ENCODE measurements around the gene TMPRSS2. TPM values are rescaled to one million over a fixed set of nuclear protein-coding genes. Genes with fewer than 3 reads are reported as not detected.

TMPRSS2 gene
- total RNA-seq, 1 donor from 2014 or later = 0.99 TPM

GRCh38 chr21:41447356-41447755 lies 60.6 kb downstream of the TMPRSS2 start:
- Histone ChIP-seq H3K27me3 (no peaks in the 10 kb centered on the region), H4K20me1 (ENCODE audit: low read depth) (no peaks in the 10 kb centered on the region), H2AFZ (replicated peaks) (no peak overlapping the region), H3K4me3 (no peak overlapping the region), H3K9me3 (ENCODE audit: low read depth) (no peaks in the 10 kb centered on the region), H3K4me2 (no peak overlapping the region), H3K9ac (no peak overlapping the region), H3K27ac (no peak overlapping the region), H3K4me1 (no peaks in the 10 kb centered on the region), H3K79me2 (ENCODE audit: low read depth) (no peaks in the 10 kb centered on the region), H3K36me3 (no peaks in the 10 kb centered on the region), H3F3A (ENCODE audit: low read depth) (no peaks in the 10 kb centered on the region)
- peaks cover 2% of the 10 kb centered on the region for H3K27me3 Mint-ChIP-seq (ENCODE audit: insufficient read depth, low read depth)
- H3K4me3 Mint-ChIP-seq = no peak overlapping the region
- no peak overlapping the region for H3K27ac Mint-ChIP-seq
- H3K4me1 Mint-ChIP-seq = no peaks in the 10 kb centered on the region
- TF ChIP-seq EZH2 (IDR thresholded peaks at IDR 0.05) (no peak), EZH2phosphoT487 (IDR thresholded peaks at IDR 0.05) (no peak)
- H3K9me3 Mint-ChIP-seq = no peaks in the 10 kb centered on the region
- no peak for DNase-seq (ENCODE audit: low spot score)
- H3K36me3 Mint-ChIP-seq = no peaks in the 10 kb centered on the region

- Histone ChIP-seq H2AFZ (replicated peaks) (no peak overlapping the region), H3K9me3 (ENCODE audit: low read depth) (no peaks in the 10 kb centered on the region), H3K79me2 (ENCODE audit: low read depth) (no peaks in the 10 kb centered on the region), H3K9ac (no peak overlapping the region), H3K27me3 (no peaks in the 10 kb centered on the region), H3K4me1 (no peaks in the 10 kb centered on the region), H3K27ac (no peak overlapping the region), H3K4me3 (no peak overlapping the region), H3K4me2 (no peak overlapping the region), H3F3A (ENCODE audit: low read depth) (no peaks in the 10 kb centered on the region), H3K36me3 (no peaks in the 10 kb centered on the region), H4K20me1 (ENCODE audit: low read depth) (no peaks in the 10 kb centered on the region)
- TF ChIP-seq CTCF (IDR thresholded peaks at IDR 0.05) = no peak
- TF ChIP-seq EZH2 (IDR thresholded peaks at IDR 0.05) = no peak
- no peak for TF ChIP-seq EZH2phosphoT487 (IDR thresholded peaks at IDR 0.05)
- H3K4me3 Mint-ChIP-seq = no peak overlapping the region
- H3K36me3 Mint-ChIP-seq = no peaks in the 10 kb centered on the region
- no peaks in the 10 kb centered on the region for H3K4me1 Mint-ChIP-seq
- H3K27me3 Mint-ChIP-seq (ENCODE audit: insufficient read depth, low read depth) = peaks cover 2% of the 10 kb centered on the region
- DNase-seq (ENCODE audit: low spot score) = no peak
- H3K27ac Mint-ChIP-seq = no peak overlapping the region
- H3K9me3 Mint-ChIP-seq = no peaks in the 10 kb centered on the region
Observed at GRCh38 chr21:41446586-41446985, 61.4 kb downstream of the TMPRSS2 start.

- Histone ChIP-seq H3K27ac (no peak overlapping the region), H3K4me1 (no peaks in the 10 kb centered on the region), H3K4me3 (no peak overlapping the region), H3K9me3 (ENCODE audit: low read depth) (no peaks in the 10 kb centered on the region), H4K20me1 (ENCODE audit: low read depth) (no peaks in the 10 kb centered on the region), H2AFZ (replicated peaks) (no peak overlapping the region), H3K79me2 (ENCODE audit: low read depth) (no peaks in the 10 kb centered on the region), H3K36me3 (no peaks in the 10 kb centered on the region), H3K9ac (no peak overlapping the region), H3K4me2 (no peak overlapping the region), H3F3A (ENCODE audit: low read depth) (no peaks in the 10 kb centered on the region), H3K27me3 (no peaks in the 10 kb centered on the region)
- no peak for DNase-seq (ENCODE audit: low spot score)
- Mint-ChIP-seq H3K27me3 (ENCODE audit: insufficient read depth, low read depth) (peaks cover 2% of the 10 kb centered on the region), H3K4me1 (no peaks in the 10 kb centered on the region), H3K9me3 (no peaks in the 10 kb centered on the region), H3K36me3 (no peaks in the 10 kb centered on the region), H3K27ac (no peak overlapping the region), H3K4me3 (no peak overlapping the region)
- no peak for TF ChIP-seq EZH2phosphoT487 (IDR thresholded peaks at IDR 0.05)
- TF ChIP-seq CTCF (IDR thresholded peaks at IDR 0.05) = no peak
- no peak for TF ChIP-seq EZH2 (IDR thresholded peaks at IDR 0.05)
Observed at GRCh38 chr21:41445465-41445862, 62.5 kb downstream of the TMPRSS2 start.

- Histone ChIP-seq H3K4me3 (no peak overlapping the region), H3F3A (ENCODE audit: low read depth) (no peaks in the 10 kb centered on the region), H4K20me1 (ENCODE audit: low read depth) (no peaks in the 10 kb centered on the region), H3K4me2 (no peak overlapping the region), H2AFZ (replicated peaks) (no peak overlapping the region), H3K36me3 (no peaks in the 10 kb centered on the region), H3K27me3 (no peaks in the 10 kb centered on the region), H3K9me3 (ENCODE audit: low read depth) (no peaks in the 10 kb centered on the region), H3K79me2 (ENCODE audit: low read depth) (no peaks in the 10 kb centered on the region), H3K9ac (no peak overlapping the region), H3K4me1 (no peaks in the 10 kb centered on the region), H3K27ac (no peak overlapping the region)
- no peaks in the 10 kb centered on the region for H3K4me1 Mint-ChIP-seq
- peaks cover 2% of the 10 kb centered on the region for H3K27me3 Mint-ChIP-seq (ENCODE audit: insufficient read depth, low read depth)
- no peak overlapping the region for H3K27ac Mint-ChIP-seq
- H3K4me3 Mint-ChIP-seq = no peak overlapping the region
- TF ChIP-seq EZH2 (IDR thresholded peaks at IDR 0.05) (no peak), EZH2phosphoT487 (IDR thresholded peaks at IDR 0.05) (no peak), CTCF (IDR thresholded peaks at IDR 0.05) (no peak)
- no peaks in the 10 kb centered on the region for H3K9me3 Mint-ChIP-seq
- no peaks in the 10 kb centered on the region for H3K36me3 Mint-ChIP-seq
- DNase-seq (ENCODE audit: low spot score) = no peak
Observed at GRCh38 chr21:41444703-41445464, 63.1 kb downstream of the TMPRSS2 start.
